Pancreas (tissue), 10 donors: ENCODE results near the gene CPT1C. TPM values are rescaled to one million over a fixed set of nuclear protein-coding genes. Genes with fewer than 3 reads are reported as not detected.
"Not testable (repeated sequence)": the region's sequence is repeated elsewhere in the genome, so short reads cannot be mapped to it uniquely, and the experiment has no call there.

Experiments used
- ATAC-seq, 4 donors: fragments of 200-7000 bp; cut with Tn5 transposase; one replicate each; pipeline versions ENCODE4 v1.8.0 to v1.9.1; 2020; ENCODE audit warnings: mild to moderate bottlenecking in 4 of 4, moderate library complexity in 4 of 4
- DNase-seq, 6 donors: peaks; one replicate each; pipeline ENCODE4 v3.0.0-alpha.2; 2020
- FAIRE-seq: peaks from 2 replicates; lab custom pipeline; 2012; peaks lifted over from hg19 to GRCh38; lab: Jason Lieb, UNC
- H3K27ac ChIP-seq, 4 donors: fragments of 200-600 bp; sonication (generic); 1 replicate in 3 of 4; 2 replicates in 1 of 4; pipeline versions ENCODE4 v1.5.0 to v1.8.0; 2020
- H3K27me3 ChIP-seq, 4 donors: fragments of 200-600 bp; one replicate each; pipeline ENCODE4 v1.8.0; 2021
- H3K36me3 ChIP-seq, 3 donors: fragments of 200-600 bp; sonication (generic) in 1 of 3; one replicate each; pipeline versions ENCODE4 v1.5.0 to v1.8.0; 2020 to 2021
- H3K4me1 ChIP-seq, 3 donors: fragments of 200-600 bp; one replicate each; pipeline ENCODE4 v1.8.0; 2021
- H3K4me3 ChIP-seq, 4 donors: fragments of 200-600 bp; sonication (generic) in 2 of 4; one replicate each; pipeline versions ENCODE4 v1.5.0 to v1.8.0; 2020 to 2021
- H3K9me3 ChIP-seq, 4 donors: fragments of 200-600 bp; one replicate each; pipeline ENCODE4 v1.8.0; 2021
- WGBS, 2 donors: extraction: QIAGEN DNeasy Blood & Tissue Kit; methylation state at CpG; one replicate each; pipeline ENCODE4 v1.1.7; 2013; 5-methylcytosine and 5-hydroxymethylcytosine counted together
- intact Hi-C, 3 donors: fragments of 100-400 bp; cut with DNase I; formaldehyde crosslinking; loops; one replicate each; pipeline versions ENCODE4 v1.11.1 to v1.14.2; 2022
- polyA plus RNA-seq, 2 donors: library from polyadenylated mRNA; stranded (reverse); fragments of 200-250 nt; gene quantifications; one replicate each; pipeline ENCODE4 v1.2.3, GENCODE V29; 2013
- total RNA-seq, 6 donors: library from RNA; stranded (reverse); fragmentation: NEBNext Ultra II Directional in 4 of 6; extraction: Animal tissue kit (Norgen Biotek cat#: 25700) in 4 of 6; gene quantifications; one replicate each; pipeline versions ENCODE4 v1.2.1 to v1.2.4, GENCODE V29; 2021 to 2023
- TF ChIP-seq, protein P1 (sequence below), 4 donors: fragments of 200-600 bp; sonication (generic) in 3 of 4; IDR thresholded peaks; one replicate each; pipeline versions ENCODE4 v1.5.0 to v1.8.0; 2021; ENCODE audit warnings: antibody characterized with exemption in 4 of 4
- donor health status: healthy with polysubstance abuse.
- donor health status: DM: no; HTN: no; CAD: no; lungs with moderate emphysema.
- donor health status: DM: no; HTN: no; CAD: no.
- donor health status: control.
- donor health status: control.
- donor health status: Bipolar disorder and iron deficiency.
- donor health status: DM: yes; HTN: yes; CAD: no.
- donor health status: DM: no; HTN: no; CAD: no.
- donor health status: DM: no; HTN: no; CAD: no.
- donor health status: DM: yes; HTN: yes; CAD: no.

The CPT1C gene
- total and polyA plus RNA-seq, 8 donors = 0.28 to 12.6 (median 3.0) TPM

DNA sequence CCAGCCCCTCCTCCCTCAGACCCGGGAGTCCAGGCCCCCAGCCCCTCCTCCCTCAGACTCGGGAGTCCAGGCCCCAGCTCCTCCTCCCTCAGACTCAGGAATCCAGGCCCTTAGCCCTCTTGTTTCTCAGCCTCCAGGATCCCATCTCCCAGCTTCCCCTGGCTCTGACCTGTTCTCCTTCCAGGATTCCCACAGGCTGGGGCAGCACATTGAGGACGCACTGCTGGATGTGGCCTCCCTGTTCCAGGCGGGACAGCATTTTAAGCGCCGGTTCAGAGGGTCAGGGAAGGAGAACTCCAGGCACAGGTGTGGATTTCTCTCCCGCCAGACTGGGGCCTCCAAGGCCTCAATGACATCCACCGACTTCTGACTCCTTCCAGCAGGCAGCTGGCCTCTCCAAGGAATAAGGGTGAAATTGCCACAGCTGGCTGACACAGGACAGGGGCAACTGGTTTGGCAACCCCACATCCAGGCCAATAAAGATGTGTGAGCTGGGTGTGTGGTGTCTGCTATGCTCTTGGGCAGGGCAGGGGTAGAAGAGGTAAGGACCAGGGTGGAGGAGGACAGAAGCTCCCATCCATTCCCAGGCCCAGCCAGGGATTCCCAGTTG lies 22.4 kb downstream of the CPT1C start:
- TF ChIP-seq, protein P1, sequence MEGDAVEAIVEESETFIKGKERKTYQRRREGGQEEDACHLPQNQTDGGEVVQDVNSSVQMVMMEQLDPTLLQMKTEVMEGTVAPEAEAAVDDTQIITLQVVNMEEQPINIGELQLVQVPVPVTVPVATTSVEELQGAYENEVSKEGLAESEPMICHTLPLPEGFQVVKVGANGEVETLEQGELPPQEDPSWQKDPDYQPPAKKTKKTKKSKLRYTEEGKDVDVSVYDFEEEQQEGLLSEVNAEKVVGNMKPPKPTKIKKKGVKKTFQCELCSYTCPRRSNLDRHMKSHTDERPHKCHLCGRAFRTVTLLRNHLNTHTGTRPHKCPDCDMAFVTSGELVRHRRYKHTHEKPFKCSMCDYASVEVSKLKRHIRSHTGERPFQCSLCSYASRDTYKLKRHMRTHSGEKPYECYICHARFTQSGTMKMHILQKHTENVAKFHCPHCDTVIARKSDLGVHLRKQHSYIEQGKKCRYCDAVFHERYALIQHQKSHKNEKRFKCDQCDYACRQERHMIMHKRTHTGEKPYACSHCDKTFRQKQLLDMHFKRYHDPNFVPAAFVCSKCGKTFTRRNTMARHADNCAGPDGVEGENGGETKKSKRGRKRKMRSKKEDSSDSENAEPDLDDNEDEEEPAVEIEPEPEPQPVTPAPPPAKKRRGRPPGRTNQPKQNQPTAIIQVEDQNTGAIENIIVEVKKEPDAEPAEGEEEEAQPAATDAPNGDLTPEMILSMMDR (IDR thresholded peaks at IDR 0.05) = no peak
- no peaks in the 10 kb centered on the region for H3K27me3 ChIP-seq
- H3K4me1 ChIP-seq = no peaks in the 10 kb centered on the region
- intact Hi-C loops = no loop called here
- WGBS, 2 donors = 56 to 64% methylated on average over 8 of the region's 8 CpGs
- H3K4me3 ChIP-seq = no peak overlapping the region
- H3K27ac ChIP-seq = no peak overlapping the region
- FAIRE-seq (no peak), DNase-seq (no peak), ATAC-seq (no peak)
- H3K36me3 ChIP-seq = no peaks in the 10 kb centered on the region
- H3K9me3 ChIP-seq = no peaks in the 10 kb centered on the region

DNA sequence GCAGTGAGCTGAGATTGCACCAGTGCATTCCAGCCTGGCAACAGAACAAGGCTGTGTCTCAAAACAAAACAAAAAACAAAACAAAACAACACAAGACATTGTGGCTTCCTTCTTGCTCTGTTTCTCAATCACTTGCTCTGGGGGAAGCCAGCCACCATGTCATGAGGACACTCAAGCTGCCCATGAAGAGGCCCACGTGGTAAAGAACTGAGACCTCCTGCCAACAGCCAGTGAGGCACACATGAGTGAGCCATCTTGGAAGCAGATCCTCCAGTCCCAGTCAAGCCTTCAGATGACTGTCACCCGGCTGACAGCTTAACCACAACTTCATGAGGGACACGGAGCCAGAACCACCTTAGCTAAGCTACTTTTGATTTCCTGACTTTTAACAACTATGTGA lies 25.2 kb downstream of the CPT1C start:
- 69 to 71% methylated on average over 3 of the region's 3 CpGs for WGBS, 2 donors
- Histone ChIP-seq H3K36me3 (no peaks in the 10 kb centered on the region), H3K9me3 (no peaks in the 10 kb centered on the region), H3K4me3 (no peak overlapping the region), H3K27me3 (no peaks in the 10 kb centered on the region), H3K4me1 (no peaks in the 10 kb centered on the region), H3K27ac (no peak overlapping the region)
- ATAC-seq (no peak), DNase-seq (no peak), FAIRE-seq (no peak)
- TF ChIP-seq, protein P1 (IDR thresholded peaks at IDR 0.05) = no peak
- intact Hi-C loops = no loop called here

DNA sequence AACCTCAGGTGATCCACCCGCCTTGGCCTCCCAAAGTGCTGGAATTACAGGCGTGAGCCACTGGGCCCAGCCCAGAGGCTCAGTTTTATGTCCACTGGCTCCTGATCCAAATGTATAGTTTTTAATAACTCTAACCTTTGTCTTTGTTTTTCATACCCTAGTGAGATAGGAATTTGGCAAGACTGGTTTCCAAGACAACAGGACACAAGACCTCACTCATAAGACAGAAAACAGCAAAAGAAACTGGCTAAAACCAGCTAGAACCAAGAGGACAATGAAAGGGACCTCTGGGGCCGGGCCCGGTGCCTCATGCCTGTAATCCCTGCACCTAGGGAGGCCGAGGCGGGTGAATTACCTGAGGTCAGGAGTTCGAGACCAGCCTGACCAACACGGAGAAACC lies 27.6 kb downstream of the CPT1C start:
- Histone ChIP-seq H3K9me3 (no peaks in the 10 kb centered on the region), H3K4me3 (no peak overlapping the region), H3K27ac (no peak overlapping the region), H3K4me1 (no peaks in the 10 kb centered on the region), H3K27me3 (no peaks in the 10 kb centered on the region), H3K36me3 (no peaks in the 10 kb centered on the region)
- intact Hi-C loops = no loop called here
- DNase-seq = no peak
- 89% methylated on average over 8 of the region's 8 CpGs for WGBS, 2 donors
- no peak for ATAC-seq
- FAIRE-seq = no peak
- TF ChIP-seq, protein P1 (IDR thresholded peaks at IDR 0.05) = no peak

DNA sequence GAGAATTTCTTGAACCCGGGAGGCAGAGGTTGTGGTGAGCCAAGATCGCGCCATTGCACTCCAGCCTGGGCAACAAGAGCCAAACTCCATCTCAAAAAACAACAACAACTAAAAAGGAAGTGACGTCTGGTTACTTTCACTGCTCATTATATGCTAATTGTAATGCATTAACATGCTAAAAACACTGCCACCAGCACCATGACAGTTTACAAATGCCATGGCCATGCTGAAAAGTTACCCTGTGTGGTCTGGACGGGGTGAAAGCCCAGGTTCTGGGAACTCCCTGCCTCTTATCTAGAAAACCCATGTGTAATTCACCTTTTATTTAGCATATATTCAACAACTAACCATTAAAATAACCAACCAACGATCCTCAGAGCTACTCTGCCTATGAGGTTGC lies 28.1 kb downstream of the CPT1C start:
- FAIRE-seq = no peak
- TF ChIP-seq, protein P1 (IDR thresholded peaks at IDR 0.05) = no peak
- DNase-seq = no peak
- 81 to 82% methylated on average over 6 of the region's 6 CpGs for WGBS, 2 donors
- no peak overlapping the region for H3K27ac ChIP-seq
- no peaks in the 10 kb centered on the region for H3K27me3 ChIP-seq
- no peaks in the 10 kb centered on the region for H3K4me1 ChIP-seq
- H3K36me3 ChIP-seq = no peaks in the 10 kb centered on the region
- intact Hi-C loops = no loop called here
- H3K9me3 ChIP-seq = no peaks in the 10 kb centered on the region
- no peak for ATAC-seq
- no peak overlapping the region for H3K4me3 ChIP-seq

DNA sequence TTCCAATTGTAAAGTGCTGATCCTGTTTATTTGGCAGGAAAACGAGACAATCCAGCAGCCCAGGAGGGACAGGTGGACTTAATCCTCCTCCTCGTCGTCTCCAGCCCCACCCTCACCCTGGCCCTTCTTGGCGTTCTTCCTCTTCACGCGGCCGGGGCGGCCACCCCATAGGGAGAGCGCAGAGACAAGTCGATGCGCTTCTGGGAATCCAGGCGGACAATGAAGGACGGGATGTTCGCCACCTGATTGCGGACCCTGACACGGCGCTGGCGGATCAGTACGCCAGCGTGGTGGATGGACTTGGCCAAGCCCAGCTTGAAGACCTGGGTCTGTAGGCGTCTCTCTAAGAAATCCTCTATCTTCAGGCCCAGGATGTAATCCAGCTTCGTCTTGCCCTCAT lies 28.5 kb downstream of the CPT1C start:
- ATAC-seq = not testable (repeated sequence)
- WGBS, 2 donors = 69 to 72% methylated on average over 22 of the region's 22 CpGs

More for the DNA sequence above, 28.5 kb downstream of the CPT1C start:
- intact Hi-C loops, H3K4me3 ChIP-seq, FAIRE-seq, DNase-seq, H3K27ac ChIP-seq, H3K27me3 ChIP-seq, H3K36me3 ChIP-seq, H3K4me1 ChIP-seq, H3K9me3 ChIP-seq: not testable (repeated sequence)
